SK-N-SH treated with all-trans-retinoic acid at 6 μM for 48 hours (cell line): ENCODE results near the gene TMUB1.

Experiments
- GLIS3 ChIP-seq: fragments of 250-450 bp; sonication (Bioruptor Pico); IDR thresholded peaks from 2 replicates; pipeline ENCODE4 v1.5.0; 2020; ENCODE audit warnings: mild to moderate bottlenecking, moderate library complexity
- ISL1 ChIP-seq: fragments of 250-450 bp; sonication (Bioruptor Pico); IDR thresholded peaks from 2 replicates; pipeline ENCODE4 v2.1.2; 2022; ENCODE audit warnings: mild to moderate bottlenecking, moderate library complexity
- RARB ChIP-seq: fragments of 250-450 bp; sonication (Bioruptor Pico); IDR thresholded peaks from 2 replicates; pipeline ENCODE4 v1.8.0; 2021; ENCODE audit warnings: mild to moderate bottlenecking, moderate library complexity
- SNAI2 ChIP-seq: fragments of 250-450 bp; sonication (Bioruptor Pico); IDR thresholded peaks from 2 replicates; pipeline ENCODE4 v1.5.0; 2020; ENCODE audit warnings: mild to moderate bottlenecking, moderate library complexity
- TOX ChIP-seq: fragments of 250-450 bp; sonication (Bioruptor Pico); IDR thresholded peaks from 2 replicates; pipeline ENCODE4 v1.8.0; 2021; ENCODE audit warnings: mild to moderate bottlenecking, moderate library complexity, borderline replicate concordance
- ZC3H10 ChIP-seq: fragments of 250-450 bp; sonication (Bioruptor Pico); IDR thresholded peaks from 2 replicates; pipeline ENCODE4 v1.5.1; 2021; ENCODE audit warnings: mild to moderate bottlenecking, moderate library complexity
- ZFP3 ChIP-seq: fragments of 250-450 bp; sonication (Bioruptor Pico); IDR thresholded peaks from 2 replicates; pipeline ENCODE4 v1.5.0; 2020; ENCODE audit warnings: mild to moderate bottlenecking, moderate library complexity
- ZNF70 ChIP-seq: fragments of 450-650 bp; formaldehyde crosslinking; IDR thresholded peaks from 2 replicates; pipeline ENCODE4 v1.5.0; 2020; ENCODE audit warnings: mild to moderate bottlenecking, moderate library complexity
- TF ChIP-seq, protein P1 (sequence below): fragments of 250-450 bp; sonication (Bioruptor Pico); IDR thresholded peaks from 2 replicates; pipeline ENCODE4 v1.5.1; 2020; ENCODE audit warnings: low read depth, mild to moderate bottlenecking, moderate library complexity
- TF ChIP-seq, protein P2 (sequence below): fragments of 250-450 bp; sonication (Bioruptor Pico); IDR thresholded peaks from 2 replicates; pipeline ENCODE4 v1.8.0; 2021; ENCODE audit warnings: low read depth, mild to moderate bottlenecking, moderate library complexity, borderline replicate concordance
- TF ChIP-seq, protein P3 (sequence below): fragments of 250-450 bp; sonication (Bioruptor Pico); IDR thresholded peaks from 2 replicates; pipeline ENCODE4 v1.5.0; 2020; ENCODE audit warnings: mild to moderate bottlenecking, moderate library complexity
- TF ChIP-seq, protein P4 (sequence below): fragments of 250-450 bp; sonication (Bioruptor Pico); IDR thresholded peaks from 2 replicates; pipeline ENCODE4 v1.8.0; 2020; ENCODE audit warnings: mild to moderate bottlenecking, moderate library complexity, borderline replicate concordance
- TF ChIP-seq, protein P5 (sequence below): fragments of 250-450 bp; sonication (Bioruptor Pico); IDR thresholded peaks from 2 replicates; pipeline ENCODE4 v1.5.1; 2021; ENCODE audit warnings: mild to moderate bottlenecking, moderate library complexity

DNA sequence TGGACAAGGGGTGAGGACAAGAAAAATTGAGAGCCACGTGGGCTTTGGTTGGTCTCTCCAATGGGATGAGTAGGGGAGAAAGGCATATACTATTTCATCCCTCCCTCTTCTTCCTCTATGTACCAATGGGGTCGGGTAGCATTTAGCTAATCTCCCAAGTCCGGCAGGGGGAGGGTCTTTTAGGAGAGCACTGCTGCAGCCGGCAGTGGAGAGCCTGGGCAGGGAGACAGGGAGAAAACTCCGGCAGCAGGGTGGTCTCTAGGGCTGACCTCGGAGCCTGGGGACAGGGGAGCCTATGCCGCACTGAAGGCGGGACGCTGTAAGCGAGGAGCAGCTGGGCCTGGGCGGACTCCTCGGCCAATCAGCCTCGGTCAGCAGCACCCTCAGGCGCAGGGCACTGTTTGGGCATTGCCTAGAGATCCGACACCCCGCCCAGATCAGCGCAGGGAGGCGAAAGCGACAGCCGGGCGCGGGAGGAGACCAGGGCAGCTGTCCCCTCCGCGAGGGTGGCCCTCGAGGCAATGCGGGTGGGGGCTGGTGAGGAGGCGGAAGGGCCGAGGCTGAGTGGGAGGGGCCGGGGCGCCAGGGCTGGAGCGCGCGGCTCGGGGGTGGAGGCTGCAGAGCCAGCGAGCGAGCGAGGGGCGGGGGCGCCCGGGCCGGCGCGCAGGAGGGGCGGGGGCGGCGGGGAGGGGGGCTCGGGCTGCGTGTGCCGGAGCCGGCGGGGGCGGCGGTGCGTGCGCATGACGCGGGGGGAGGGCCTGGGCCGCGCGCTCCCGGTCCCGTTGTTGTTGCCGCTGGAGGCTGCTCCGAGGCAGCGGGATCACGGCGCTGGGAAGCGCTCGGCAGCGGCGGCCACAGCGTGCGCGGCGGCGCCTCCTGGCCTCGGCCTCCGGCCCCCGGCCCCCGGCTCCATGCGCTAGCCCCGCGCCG, 2.7 kb upstream of the TMUB1 start, which contains the start of gene AGAP3:
- TF ChIP-seq, protein P1, sequence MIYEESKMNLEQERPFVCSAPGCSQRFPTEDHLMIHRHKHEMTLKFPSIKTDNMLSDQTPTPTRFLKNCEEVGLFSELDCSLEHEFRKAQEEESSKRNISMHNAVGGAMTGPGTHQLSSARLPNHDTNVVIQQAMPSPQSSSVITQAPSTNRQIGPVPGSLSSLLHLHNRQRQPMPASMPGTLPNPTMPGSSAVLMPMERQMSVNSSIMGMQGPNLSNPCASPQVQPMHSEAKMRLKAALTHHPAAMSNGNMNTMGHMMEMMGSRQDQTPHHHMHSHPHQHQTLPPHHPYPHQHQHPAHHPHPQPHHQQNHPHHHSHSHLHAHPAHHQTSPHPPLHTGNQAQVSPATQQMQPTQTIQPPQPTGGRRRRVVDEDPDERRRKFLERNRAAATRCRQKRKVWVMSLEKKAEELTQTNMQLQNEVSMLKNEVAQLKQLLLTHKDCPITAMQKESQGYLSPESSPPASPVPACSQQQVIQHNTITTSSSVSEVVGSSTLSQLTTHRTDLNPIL (CRISPR knock-in tag) = no peak
- TF ChIP-seq, protein P2, sequence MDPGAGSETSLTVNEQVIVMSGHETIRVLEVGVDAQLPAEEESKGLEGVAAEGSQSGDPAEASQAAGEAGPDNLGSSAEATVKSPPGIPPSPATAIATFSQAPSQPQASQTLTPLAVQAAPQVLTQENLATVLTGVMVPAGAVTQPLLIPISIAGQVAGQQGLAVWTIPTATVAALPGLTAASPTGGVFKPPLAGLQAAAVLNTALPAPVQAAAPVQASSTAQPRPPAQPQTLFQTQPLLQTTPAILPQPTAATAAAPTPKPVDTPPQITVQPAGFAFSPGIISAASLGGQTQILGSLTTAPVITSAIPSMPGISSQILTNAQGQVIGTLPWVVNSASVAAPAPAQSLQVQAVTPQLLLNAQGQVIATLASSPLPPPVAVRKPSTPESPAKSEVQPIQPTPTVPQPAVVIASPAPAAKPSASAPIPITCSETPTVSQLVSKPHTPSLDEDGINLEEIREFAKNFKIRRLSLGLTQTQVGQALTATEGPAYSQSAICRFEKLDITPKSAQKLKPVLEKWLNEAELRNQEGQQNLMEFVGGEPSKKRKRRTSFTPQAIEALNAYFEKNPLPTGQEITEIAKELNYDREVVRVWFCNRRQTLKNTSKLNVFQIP (CRISPR knock-in tag) = no peak
- TF ChIP-seq, protein P3, sequence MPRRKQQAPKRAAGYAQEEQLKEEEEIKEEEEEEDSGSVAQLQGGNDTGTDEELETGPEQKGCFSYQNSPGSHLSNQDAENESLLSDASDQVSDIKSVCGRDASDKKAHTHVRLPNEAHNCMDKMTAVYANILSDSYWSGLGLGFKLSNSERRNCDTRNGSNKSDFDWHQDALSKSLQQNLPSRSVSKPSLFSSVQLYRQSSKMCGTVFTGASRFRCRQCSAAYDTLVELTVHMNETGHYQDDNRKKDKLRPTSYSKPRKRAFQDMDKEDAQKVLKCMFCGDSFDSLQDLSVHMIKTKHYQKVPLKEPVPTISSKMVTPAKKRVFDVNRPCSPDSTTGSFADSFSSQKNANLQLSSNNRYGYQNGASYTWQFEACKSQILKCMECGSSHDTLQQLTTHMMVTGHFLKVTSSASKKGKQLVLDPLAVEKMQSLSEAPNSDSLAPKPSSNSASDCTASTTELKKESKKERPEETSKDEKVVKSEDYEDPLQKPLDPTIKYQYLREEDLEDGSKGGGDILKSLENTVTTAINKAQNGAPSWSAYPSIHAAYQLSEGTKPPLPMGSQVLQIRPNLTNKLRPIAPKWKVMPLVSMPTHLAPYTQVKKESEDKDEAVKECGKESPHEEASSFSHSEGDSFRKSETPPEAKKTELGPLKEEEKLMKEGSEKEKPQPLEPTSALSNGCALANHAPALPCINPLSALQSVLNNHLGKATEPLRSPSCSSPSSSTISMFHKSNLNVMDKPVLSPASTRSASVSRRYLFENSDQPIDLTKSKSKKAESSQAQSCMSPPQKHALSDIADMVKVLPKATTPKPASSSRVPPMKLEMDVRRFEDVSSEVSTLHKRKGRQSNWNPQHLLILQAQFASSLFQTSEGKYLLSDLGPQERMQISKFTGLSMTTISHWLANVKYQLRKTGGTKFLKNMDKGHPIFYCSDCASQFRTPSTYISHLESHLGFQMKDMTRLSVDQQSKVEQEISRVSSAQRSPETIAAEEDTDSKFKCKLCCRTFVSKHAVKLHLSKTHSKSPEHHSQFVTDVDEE (CRISPR knock-in tag) = 0 out of 2 replicates have a peak, but pooled peaks have one; percentile 16
- TF ChIP-seq SNAI2 (CRISPR knock-in tag) (no peak), TOX (no peak), RARB (CRISPR knock-in tag) (no peak), GLIS3 (CRISPR knock-in tag) (no peak), ZNF70 (no peak), ZFP3 (CRISPR knock-in tag) (no peak), ZC3H10 (CRISPR knock-in tag) (no peak), ISL1 (CRISPR knock-in tag) (no peak)
- TF ChIP-seq, protein P4, sequence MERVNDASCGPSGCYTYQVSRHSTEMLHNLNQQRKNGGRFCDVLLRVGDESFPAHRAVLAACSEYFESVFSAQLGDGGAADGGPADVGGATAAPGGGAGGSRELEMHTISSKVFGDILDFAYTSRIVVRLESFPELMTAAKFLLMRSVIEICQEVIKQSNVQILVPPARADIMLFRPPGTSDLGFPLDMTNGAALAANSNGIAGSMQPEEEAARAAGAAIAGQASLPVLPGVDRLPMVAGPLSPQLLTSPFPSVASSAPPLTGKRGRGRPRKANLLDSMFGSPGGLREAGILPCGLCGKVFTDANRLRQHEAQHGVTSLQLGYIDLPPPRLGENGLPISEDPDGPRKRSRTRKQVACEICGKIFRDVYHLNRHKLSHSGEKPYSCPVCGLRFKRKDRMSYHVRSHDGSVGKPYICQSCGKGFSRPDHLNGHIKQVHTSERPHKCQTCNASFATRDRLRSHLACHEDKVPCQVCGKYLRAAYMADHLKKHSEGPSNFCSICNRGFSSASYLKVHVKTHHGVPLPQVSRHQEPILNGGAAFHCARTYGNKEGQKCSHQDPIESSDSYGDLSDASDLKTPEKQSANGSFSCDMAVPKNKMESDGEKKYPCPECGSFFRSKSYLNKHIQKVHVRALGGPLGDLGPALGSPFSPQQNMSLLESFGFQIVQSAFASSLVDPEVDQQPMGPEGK = no peak
- TF ChIP-seq, protein P5, sequence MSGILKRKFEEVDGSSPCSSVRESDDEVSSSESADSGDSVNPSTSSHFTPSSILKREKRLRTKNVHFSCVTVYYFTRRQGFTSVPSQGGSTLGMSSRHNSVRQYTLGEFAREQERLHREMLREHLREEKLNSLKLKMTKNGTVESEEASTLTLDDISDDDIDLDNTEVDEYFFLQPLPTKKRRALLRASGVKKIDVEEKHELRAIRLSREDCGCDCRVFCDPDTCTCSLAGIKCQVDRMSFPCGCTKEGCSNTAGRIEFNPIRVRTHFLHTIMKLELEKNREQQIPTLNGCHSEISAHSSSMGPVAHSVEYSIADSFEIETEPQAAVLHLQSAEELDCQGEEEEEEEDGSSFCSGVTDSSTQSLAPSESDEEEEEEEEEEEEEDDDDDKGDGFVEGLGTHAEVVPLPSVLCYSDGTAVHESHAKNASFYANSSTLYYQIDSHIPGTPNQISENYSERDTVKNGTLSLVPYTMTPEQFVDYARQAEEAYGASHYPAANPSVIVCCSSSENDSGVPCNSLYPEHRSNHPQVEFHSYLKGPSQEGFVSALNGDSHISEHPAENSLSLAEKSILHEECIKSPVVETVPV (CRISPR knock-in tag) = no peak
